Keratinocyte (primary cell): ENCODE results near the gene CRK. TPM values are rescaled to one million over a fixed set of nuclear protein-coding genes. Genes with fewer than 3 reads are reported as not detected.

ENCODE experiments used
- DNase-seq: peaks from one replicate; pipeline ENCODE4 v3.0.0-alpha.2; 2011; ENCODE audit warnings: low read depth, missing footprints, low spot score
- FAIRE-seq: peaks from 2 replicates; lab custom pipeline; 2011; peaks lifted over from hg19 to GRCh38; lab: Jason Lieb, UNC
- H2AFZ ChIP-seq: 2 replicates; pipeline ENCODE4 v1.6.0; 2012; ENCODE audit warnings: low read length, control low read depth, inconsistent platforms; ENCODE audit not compliant: control insufficient read depth
- H3K27ac ChIP-seq: 2 replicates; pipeline ENCODE4 v1.5.1; 2011; ENCODE audit warnings: low read length; ENCODE audit not compliant: control insufficient read depth, insufficient read depth
- H3K27me3 ChIP-seq: 3 replicates; pipeline ENCODE4 v1.6.0; 2011; ENCODE audit warnings: low read length; ENCODE audit not compliant: control insufficient read depth, insufficient read depth; ENCODE audit errors: extremely low read depth
- H3K36me3 ChIP-seq, 2 experiments: 2 replicates in 1 of 2; 3 replicates in 1 of 2; pipeline ENCODE4 v1.5.1; 2011; ENCODE audit warnings: low read length in 2 of 2, mild to moderate bottlenecking in 1 of 2; ENCODE audit not compliant: control insufficient read depth in 2 of 2, insufficient read depth in 2 of 2; ENCODE audit errors: extremely low read depth in 1 of 2
- H3K4me1 ChIP-seq: 3 replicates; pipeline ENCODE4 v1.5.1; 2011; ENCODE audit warnings: low read length; ENCODE audit not compliant: control insufficient read depth, insufficient read depth; ENCODE audit errors: extremely low read depth
- H3K4me2 ChIP-seq: 3 replicates; pipeline ENCODE4 v1.6.0; 2011; ENCODE audit warnings: low read depth, low read length; ENCODE audit not compliant: control insufficient read depth, insufficient read depth; ENCODE audit errors: extremely low read depth
- H3K4me3 ChIP-seq, 3 experiments: fragments of 200-600 bp in 1 of 3; sonication (generic) in 1 of 3; 2 replicates in 2 of 3; 3 replicates in 1 of 3; pipeline ENCODE4 v1.5.1; 2011 to 2016; ENCODE audit warnings: low read length in 3 of 3, mild to moderate bottlenecking in 3 of 3, control low read depth in 2 of 3, inconsistent platforms in 1 of 3, low read depth in 1 of 3, mixed read lengths in 1 of 3, mixed run types in 1 of 3, moderate library complexity in 1 of 3; ENCODE audit not compliant: control insufficient read depth in 2 of 3, insufficient read depth in 2 of 3; ENCODE audit errors: extremely low read depth in 1 of 3
- H3K79me2 ChIP-seq: 2 replicates; pipeline ENCODE4 v1.6.0; 2012; ENCODE audit warnings: low read length; ENCODE audit not compliant: control insufficient read depth, insufficient read depth
- H3K9ac ChIP-seq: 3 replicates; pipeline ENCODE4 v1.6.0; 2011; ENCODE audit warnings: low read length; ENCODE audit not compliant: control insufficient read depth, insufficient read depth; ENCODE audit errors: extremely low read depth
- H3K9me1 ChIP-seq: 3 replicates; pipeline ENCODE4 v1.6.0; 2011; ENCODE audit warnings: low read length; ENCODE audit not compliant: control insufficient read depth, insufficient read depth; ENCODE audit errors: extremely low read depth
- H3K9me3 ChIP-seq: 2 replicates; pipeline ENCODE4 v1.5.1; 2012; ENCODE audit warnings: low read depth, low read length; ENCODE audit not compliant: control insufficient read depth
- H4K20me1 ChIP-seq: 3 replicates; pipeline ENCODE4 v1.6.0; 2011; ENCODE audit warnings: low read length; ENCODE audit not compliant: control insufficient read depth, insufficient read depth; ENCODE audit errors: extremely low read depth
- CTCF ChIP-seq, 3 experiments: IDR thresholded peaks in 1 of 3; conservative IDR thresholded peaks in 1 of 3; optimal IDR thresholded peaks in 1 of 3; 2 replicates in 2 of 3; 3 replicates in 1 of 3; pipeline versions ENCODE3 to v1.5.1; 2011; ENCODE audit warnings: low read length in 3 of 3, mild to moderate bottlenecking in 3 of 3, moderate library complexity in 2 of 3, control low read depth in 1 of 3, inconsistent platforms in 1 of 3; ENCODE audit not compliant: insufficient read depth in 2 of 3; ENCODE audit errors: extremely low read depth in 1 of 3
- EZH2 ChIP-seq: IDR thresholded peaks from one replicate; pipeline ENCODE4 v1.6.1; 2012; ENCODE audit warnings: inconsistent platforms, mild to moderate bottlenecking, low read length, moderate library complexity
- dilution Hi-C: fragments of 300-500 bp; cut with MboI; formaldehyde crosslinking; loops from one replicate; pipeline ENCODE4 v1.7.0; 2020; ENCODE audit warnings: low sequenced_read_pairs; ENCODE audit not compliant: extremely low pct_ligation_motif_present
- polyA plus RNA-seq, 5 experiments: library from polyadenylated mRNA; depleted of rRNA in 3 of 5; stranded (reverse) in 3 of 5; stranded (forward) in 1 of 5; unstranded in 1 of 5; fragments of >200 nt; gene quantifications; 1 replicate in 1 of 5; 2 replicates in 3 of 5; 3 replicates in 1 of 5; pipeline versions ENCODE4 v1.2.1 to v1.2.3, GENCODE V29; 2011 to 2012; ENCODE audit warnings: missing spikeins in 2 of 5, low read depth in 1 of 5, low replicate concordance in 1 of 5

The CRK gene
- polyA plus RNA-seq, 1 donor (not counting 4 experiments of a cell fraction or from before 2014, with no cell fraction given) = 127 TPM

DNA sequence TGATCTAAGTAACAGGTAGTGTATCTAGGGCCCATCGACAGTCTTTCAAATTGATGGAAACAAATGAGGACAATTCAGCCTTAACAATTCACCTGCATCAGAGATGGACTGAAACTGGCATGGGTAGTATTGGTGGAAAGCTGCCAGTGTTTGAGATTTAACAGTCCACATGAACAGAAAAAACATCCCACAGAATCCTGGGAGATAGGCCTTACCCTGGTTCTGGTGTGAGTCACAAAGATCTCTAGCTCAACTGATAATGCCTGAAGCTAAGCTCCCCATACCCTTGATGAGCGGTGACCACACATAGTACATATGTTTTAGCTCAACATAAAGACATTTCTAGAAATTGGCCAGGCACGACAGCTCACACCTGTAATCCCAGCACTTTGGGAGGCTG, 21.9 kb downstream of the CRK start:
- Histone ChIP-seq H3K4me1 (no peaks in the 10 kb centered on the region), H3K4me3 (no peak overlapping the region), H3K9me3 (no peaks in the 10 kb centered on the region), H4K20me1 (peaks cover 11% of the 10 kb centered on the region), H3K9me1 (no peaks in the 10 kb centered on the region), H3K27me3 (no peaks in the 10 kb centered on the region), H3K27ac (no peak overlapping the region), H3K9ac (no peak overlapping the region), H2AFZ (no peak overlapping the region), H3K4me2 (no peak overlapping the region), H3K36me3 (peaks cover 27 to 29% of the 10 kb centered on the region in 2 experiments), H3K79me2 (peaks cover 89% of the 10 kb centered on the region)
- dilution Hi-C loops = no loop called here
- FAIRE-seq = no peak
- TF ChIP-seq EZH2 (no peak), CTCF (optimal IDR thresholded peaks at IDR 0.05 in 1 of 3, IDR thresholded peaks at IDR 0.05 in 1 of 3, conservative IDR thresholded peaks at IDR 0.05 in 1 of 3; ENCODE audit: extremely low read depth in 1 of 3, insufficient read depth in 2 of 3, low read length in 3 of 3) (no peak)
- DNase-seq = no peak

- H2AFZ ChIP-seq = no peak overlapping the region
- no peaks in the 10 kb centered on the region for H3K9me3 ChIP-seq
- no peaks in the 10 kb centered on the region for H3K9me1 ChIP-seq
- dilution Hi-C loops = no loop called here
- H3K79me2 ChIP-seq = peaks cover 81% of the 10 kb centered on the region
- no peak overlapping the region for H3K9ac ChIP-seq
- peaks cover 8% of the 10 kb centered on the region for H4K20me1 ChIP-seq
- no peak overlapping the region for H3K27ac ChIP-seq
- FAIRE-seq (no peak), DNase-seq (no peak)
- no peak for TF ChIP-seq EZH2
- no peak for TF ChIP-seq CTCF (optimal IDR thresholded peaks at IDR 0.05 in 1 of 3, IDR thresholded peaks at IDR 0.05 in 1 of 3, conservative IDR thresholded peaks at IDR 0.05 in 1 of 3; ENCODE audit: extremely low read depth in 1 of 3, insufficient read depth in 2 of 3, low read length in 3 of 3)
- peaks cover 25 to 27% of the 10 kb centered on the region in 2 experiments for H3K36me3 ChIP-seq
- no peak overlapping the region for H3K4me3 ChIP-seq
- H3K4me1 ChIP-seq = no peaks in the 10 kb centered on the region
- H3K4me2 ChIP-seq = no peak overlapping the region
- no peaks in the 10 kb centered on the region for H3K27me3 ChIP-seq
Measured at GRCh38 chr17:1431631-1432104, 24.4 kb downstream of the CRK start.
